Endothelial cell of umbilical vein (primary cell): ENCODE data around the gene ZDHHC17.

ENCODE experiments used
- CTCF ChIP-seq, 2 donors: IDR thresholded peaks; 1 replicate in 1 of 2; 2 replicates in 1 of 2; pipeline ENCODE4 v1.5.1; 2011; ENCODE audit warnings: low read length in 2 of 2, mild to moderate bottlenecking in 2 of 2, moderate library complexity in 2 of 2, control low read depth in 1 of 2, inconsistent platforms in 1 of 2, low read depth in 1 of 2; ENCODE audit not compliant: insufficient read depth in 1 of 2; ENCODE audit errors: extremely low read depth in 1 of 2
- EZH2 ChIP-seq: IDR thresholded peaks from 2 replicates; pipeline ENCODE4 v1.6.1; 2012; ENCODE audit warnings: borderline replicate concordance, low read depth, mild to moderate bottlenecking, moderate library complexity, low read length, inconsistent platforms; ENCODE audit not compliant: severe bottlenecking
- MAX ChIP-seq: IDR thresholded peaks from 2 replicates; pipeline ENCODE4 v1.6.1; 2011; ENCODE audit not compliant: insufficient read depth, insufficient read length

- no peak for TF ChIP-seq CTCF (IDR thresholded peaks at IDR 0.05; ENCODE audit: extremely low read depth in 1 of 2, insufficient read depth in 1 of 2, low read depth in 1 of 2, low read length in 2 of 2)
- no peak for TF ChIP-seq EZH2
- no peak for TF ChIP-seq MAX
Measured at GRCh38 chr12:76899522-76899921, 135.6 kb downstream of the ZDHHC17 start.
